ENCODE results near the gene TLR1. TPM values are rescaled to one million over a fixed set of nuclear protein-coding genes. Genes with fewer than 3 reads are reported as not detected.

TLR1 gene
- polyA plus RNA-seq, 1 of the 3 experiments (the other 2 are of a cell fraction), result not detected

- no peak for TF ChIP-seq CTCF (IDR thresholded peaks at IDR 0.05)
- no peak for TF ChIP-seq FOXM1 (IDR thresholded peaks at IDR 0.05; ENCODE audit: low read depth)
- no peak for TF ChIP-seq NFIC (IDR thresholded peaks at IDR 0.05; ENCODE audit: borderline replicate concordance)
- TF ChIP-seq FOSL2 (IDR thresholded peaks at IDR 0.05; ENCODE audit: borderline replicate concordance, low read depth), result no peak
- no peak for TF ChIP-seq IRF3 (IDR thresholded peaks at IDR 0.05; ENCODE audit: low read depth, low read length)
- no peak for TF ChIP-seq GABPA (IDR thresholded peaks at IDR 0.05; ENCODE audit: low read depth)
- TF ChIP-seq PBX3 (IDR thresholded peaks at IDR 0.05), result no peak
- TF ChIP-seq YY1 (IDR thresholded peaks at IDR 0.05; ENCODE audit: low read depth), result no peak
These were observed 11.5 kb upstream of the TLR1 start (continued) for GRCh38 chr4:38815885-38816782.

GRCh38 chr4:38814386-38814785 lies 9.8 kb upstream of the TLR1 start:
- Histone ChIP-seq H3K4me1 (ENCODE audit: control insufficient read depth in 1 of 2, insufficient read depth in 2 of 2, low read depth in 1 of 2, low read length in 1 of 2) (no peaks in the 10 kb centered on the region), H3K9me2 (no peaks in the 10 kb centered on the region), H3K9ac (no peak overlapping the region), H2AFZ (ENCODE audit: low read depth) (no peak overlapping the region), H3K79me2 (ENCODE audit: insufficient read depth) (no peaks in the 10 kb centered on the region), H3K27ac (ENCODE audit: low read depth in 2 of 2, low read length in 1 of 2) (no peak overlapping the region), H3K27me3 (ENCODE audit: insufficient read depth) (no peaks in the 10 kb centered on the region), H3F3A (replicated peaks; ENCODE audit: insufficient read depth) (no peaks in the 10 kb centered on the region), H3K4me2 (no peak overlapping the region), H4K20me1 (ENCODE audit: insufficient read depth) (no peaks in the 10 kb centered on the region), H3K9me3 (no peaks in the 10 kb centered on the region), H3K4me3 (ENCODE audit: low read depth in 2 of 2, low read length in 1 of 2) (no peak overlapping the region), H3K36me3 (replicated peaks in 1 of 2; ENCODE audit: control insufficient read depth in 1 of 2, insufficient read depth in 2 of 2, low read length in 1 of 2) (no peaks in the 10 kb centered on the region)
- TF ChIP-seq GATA2 (CRISPR knock-in tag; IDR thresholded peaks at IDR 0.05) (no peak), TCF12 (IDR thresholded peaks at IDR 0.05) (no peak), USF2 (IDR thresholded peaks at IDR 0.05; ENCODE audit: borderline replicate concordance, low read depth, low read length) (no peak), GABPA (IDR thresholded peaks at IDR 0.05; ENCODE audit: low read depth) (no peak), TAF1 (IDR thresholded peaks at IDR 0.05; ENCODE audit: borderline replicate concordance, low read depth, low read length) (no peak), SIN3A (IDR thresholded peaks at IDR 0.05; ENCODE audit: borderline replicate concordance, low read depth, low read length) (no peak), JUND (IDR thresholded peaks at IDR 0.05) (no peak), TEAD4 (IDR thresholded peaks at IDR 0.05; ENCODE audit: borderline replicate concordance, insufficient read depth) (no peak), PBX3 (IDR thresholded peaks at IDR 0.05) (no peak), POLR2AphosphoS5 (IDR thresholded peaks at IDR 0.05; ENCODE audit: low read depth, low read length) (no peak), MXI1 (IDR thresholded peaks at IDR 0.05; ENCODE audit: low read depth, low read length) (no peak), FOXM1 (IDR thresholded peaks at IDR 0.05; ENCODE audit: low read depth) (no peak), ELF1 (IDR thresholded peaks at IDR 0.05) (no peak)
- POLR2A ChIA-PET, result no interaction called here
- CTCF ChIA-PET, result interaction anchor here (0.9 to 1.7 kb wide), 2 partner anchors 10 to 55 kb away, joined by 4 to 7 read pairs; partner anchors contain the start of gene TLR1
- DNase-seq, result no peak
- 26% methylated on average over 3 of the region's 3 CpGs for WGBS (ENCODE audit: low lambda C conversion rate)
